Type B pancreatic cell (in vitro differentiated cells): ENCODE results near the gene CSTF2T. TPM values are rescaled to one million over a fixed set of nuclear protein-coding genes. Genes with fewer than 3 reads are reported as not detected.

Source experiments
- DNase-seq: peaks from one replicate; pipeline ENCODE4 v3.0.0; 2021; ENCODE audit warnings: mixed read lengths; ENCODE audit not compliant: unreplicated experiment; ENCODE audit errors: extremely low spot score
- H3K27ac Mint-ChIP-seq: 2 replicates; pipeline ENCODE4 v1.8.0; 2021; ENCODE audit warnings: mild to moderate bottlenecking, mixed read lengths
- H3K27me3 Mint-ChIP-seq: 2 replicates; pipeline ENCODE4 v1.8.0; 2021; ENCODE audit warnings: mixed read lengths
- H3K36me3 Mint-ChIP-seq: 2 replicates; pipeline ENCODE4 v1.8.0; 2021; ENCODE audit warnings: mixed read lengths
- H3K4me1 Mint-ChIP-seq: one replicate; pipeline ENCODE4 v1.8.0; 2021; ENCODE audit warnings: mixed read lengths; ENCODE audit not compliant: unreplicated experiment
- H3K4me3 Mint-ChIP-seq: 2 replicates; pipeline ENCODE4 v1.8.0; 2021; ENCODE audit warnings: mild to moderate bottlenecking, mixed read lengths
- H3K9me3 Mint-ChIP-seq: 2 replicates; pipeline ENCODE4 v1.8.0; 2021; ENCODE audit warnings: mixed read lengths
- CTCF ChIP-seq: fragments of 200-600 bp; sonication (generic); conservative IDR thresholded peaks from 2 replicates; pipeline ENCODE4 v1.5.0; 2021; ENCODE audit warnings: antibody characterized with exemption, mild to moderate bottlenecking
- total RNA-seq: library from RNA; stranded (reverse); gene quantifications from 2 replicates; pipeline ENCODE4 v1.2.1, GENCODE V29; 2021; ENCODE audit warnings: low replicate concordance

CSTF2T gene
- total RNA-seq, 1 donor from 2014 or later = 31.6 TPM

GRCh38 chr10:51658000-51658399, 41.4 kb downstream of the CSTF2T start:
- Mint-ChIP-seq H3K9me3 (peaks cover 6% of the 10 kb centered on the region), H3K4me1 (peaks cover 12% of the 10 kb centered on the region), H3K4me3 (no peak overlapping the region), H3K27ac (no peak overlapping the region), H3K27me3 (peaks cover 4% of the 10 kb centered on the region), H3K36me3 (no peaks in the 10 kb centered on the region)
- DNase-seq = no peak
- TF ChIP-seq CTCF = no peak

- Mint-ChIP-seq H3K27ac (no peak overlapping the region), H3K4me1 (peaks cover 12% of the 10 kb centered on the region), H3K27me3 (no peaks in the 10 kb centered on the region), H3K9me3 (no peaks in the 10 kb centered on the region), H3K4me3 (no peak overlapping the region), H3K36me3 (no peaks in the 10 kb centered on the region)
- no peak for DNase-seq
- no peak for TF ChIP-seq CTCF
Observed at GRCh38 chr10:51656503-51656902, 42.9 kb downstream of the CSTF2T start.

DNA sequence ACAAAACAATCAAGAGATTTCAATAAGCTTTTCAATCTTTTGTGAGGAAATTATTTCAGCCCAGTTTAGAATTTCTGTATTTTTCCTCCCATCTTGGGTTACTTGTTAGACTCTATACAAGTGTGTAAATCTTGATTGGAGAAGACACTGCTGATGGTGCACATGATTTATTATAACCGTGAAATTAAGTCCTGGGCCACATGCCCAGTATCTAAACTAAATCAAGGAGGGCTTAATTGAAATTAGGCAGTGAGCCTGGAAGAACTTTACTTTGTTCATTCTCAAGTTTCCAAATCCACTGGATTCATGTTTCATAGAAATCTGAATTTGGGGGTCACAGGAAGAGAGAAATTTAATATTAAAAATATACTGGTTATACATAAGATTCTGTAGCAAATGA, 44.5 kb downstream of the CSTF2T start:
- no peak for TF ChIP-seq CTCF
- H3K27ac Mint-ChIP-seq = no peak overlapping the region
- H3K9me3 Mint-ChIP-seq = no peaks in the 10 kb centered on the region
- H3K4me1 Mint-ChIP-seq = peaks cover 12% of the 10 kb centered on the region
- no peak for DNase-seq
- no peaks in the 10 kb centered on the region for H3K27me3 Mint-ChIP-seq
- no peak overlapping the region for H3K4me3 Mint-ChIP-seq
- no peaks in the 10 kb centered on the region for H3K36me3 Mint-ChIP-seq

DNA sequence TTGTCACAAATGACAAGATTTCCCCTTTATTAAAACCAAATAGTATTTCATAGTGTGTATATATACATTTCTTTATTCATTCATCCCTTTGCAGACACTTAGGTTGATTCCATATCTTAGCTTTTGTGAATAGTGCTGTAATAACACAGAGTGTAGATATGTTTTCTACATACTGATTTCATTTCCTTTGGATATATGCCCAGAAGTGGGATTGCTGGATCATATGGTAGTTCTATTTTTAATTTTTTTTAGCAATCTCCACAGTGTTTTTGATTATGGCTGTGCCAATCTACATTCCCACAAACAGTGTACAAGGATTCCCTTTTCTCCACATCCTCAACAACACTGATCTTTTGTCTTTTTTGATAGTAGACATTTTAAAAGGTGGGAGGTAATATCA, 46.4 kb downstream of the CSTF2T start:
- Mint-ChIP-seq H3K27me3 (no peaks in the 10 kb centered on the region), H3K9me3 (no peaks in the 10 kb centered on the region), H3K4me3 (no peak overlapping the region), H3K4me1 (peaks cover 12% of the 10 kb centered on the region), H3K36me3 (no peaks in the 10 kb centered on the region), H3K27ac (no peak overlapping the region)
- no peak for DNase-seq
- no peak for TF ChIP-seq CTCF

GRCh38 chr10:51651063-51651462, 48.3 kb downstream of the CSTF2T start:
- H3K4me3 Mint-ChIP-seq = no peak overlapping the region
- no peak for TF ChIP-seq CTCF
- no peaks in the 10 kb centered on the region for H3K9me3 Mint-ChIP-seq
- DNase-seq = no peak
- H3K4me1 Mint-ChIP-seq = no peaks in the 10 kb centered on the region
- H3K27me3 Mint-ChIP-seq = no peaks in the 10 kb centered on the region
- no peak overlapping the region for H3K27ac Mint-ChIP-seq
- no peaks in the 10 kb centered on the region for H3K36me3 Mint-ChIP-seq

DNA sequence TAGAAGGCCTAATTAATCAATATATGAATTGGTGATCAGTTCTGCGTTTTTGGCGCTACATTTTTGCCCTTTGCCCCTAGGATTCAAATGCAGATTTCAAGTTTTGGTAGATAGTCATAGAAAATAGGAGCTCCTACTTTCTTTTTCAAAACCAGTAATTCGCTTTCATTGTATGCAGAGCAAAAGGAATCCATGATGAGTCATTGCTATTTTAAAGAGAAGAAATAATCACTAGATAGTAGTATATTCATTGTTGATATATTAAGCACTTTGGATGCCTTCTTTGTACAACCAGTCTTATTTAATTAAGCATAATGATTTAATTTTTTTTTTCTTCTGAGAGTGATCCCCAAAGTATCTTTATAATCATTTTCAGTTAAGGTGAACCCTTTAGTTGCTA, 50.3 kb downstream of the CSTF2T start:
- no peak for DNase-seq
- no peaks in the 10 kb centered on the region for H3K4me1 Mint-ChIP-seq
- no peak for TF ChIP-seq CTCF
- no peaks in the 10 kb centered on the region for H3K27me3 Mint-ChIP-seq
- no peak overlapping the region for H3K27ac Mint-ChIP-seq
- no peaks in the 10 kb centered on the region for H3K9me3 Mint-ChIP-seq
- no peaks in the 10 kb centered on the region for H3K36me3 Mint-ChIP-seq
- H3K4me3 Mint-ChIP-seq = no peak overlapping the region
